GM19193 (cell line): Measurements from ENCODE around the gene TRIM25.

Experiments used
- POLR2A ChIP-seq: IDR thresholded peaks from 4 replicates; pipeline ENCODE4 v1.6.1; 2011; ENCODE audit not compliant: insufficient read depth, insufficient read length; ENCODE audit errors: extremely low read depth

TRIM25 gene

DNA sequence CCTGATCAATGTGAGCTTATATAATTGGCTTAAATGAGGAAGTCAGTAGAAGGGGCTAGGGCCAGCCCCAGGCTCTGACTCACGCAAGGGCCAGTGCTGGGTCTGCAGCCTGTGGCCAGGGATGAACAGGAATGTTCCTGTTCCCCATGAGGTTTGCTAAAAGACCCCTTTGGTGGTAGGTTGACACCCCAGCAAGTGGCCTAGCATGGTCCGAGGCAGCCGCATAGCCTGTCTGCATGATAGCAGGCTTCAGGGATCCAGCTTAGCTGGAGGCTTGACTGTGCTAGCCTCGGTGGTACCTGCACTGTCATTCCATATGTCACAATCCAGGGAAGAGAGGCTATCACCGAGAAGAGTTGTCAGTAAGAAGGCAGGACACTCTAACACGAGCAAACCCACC, 23.5 kb downstream of the TRIM25 start:
- peak; percentile 20 for TF ChIP-seq POLR2A

DNA sequence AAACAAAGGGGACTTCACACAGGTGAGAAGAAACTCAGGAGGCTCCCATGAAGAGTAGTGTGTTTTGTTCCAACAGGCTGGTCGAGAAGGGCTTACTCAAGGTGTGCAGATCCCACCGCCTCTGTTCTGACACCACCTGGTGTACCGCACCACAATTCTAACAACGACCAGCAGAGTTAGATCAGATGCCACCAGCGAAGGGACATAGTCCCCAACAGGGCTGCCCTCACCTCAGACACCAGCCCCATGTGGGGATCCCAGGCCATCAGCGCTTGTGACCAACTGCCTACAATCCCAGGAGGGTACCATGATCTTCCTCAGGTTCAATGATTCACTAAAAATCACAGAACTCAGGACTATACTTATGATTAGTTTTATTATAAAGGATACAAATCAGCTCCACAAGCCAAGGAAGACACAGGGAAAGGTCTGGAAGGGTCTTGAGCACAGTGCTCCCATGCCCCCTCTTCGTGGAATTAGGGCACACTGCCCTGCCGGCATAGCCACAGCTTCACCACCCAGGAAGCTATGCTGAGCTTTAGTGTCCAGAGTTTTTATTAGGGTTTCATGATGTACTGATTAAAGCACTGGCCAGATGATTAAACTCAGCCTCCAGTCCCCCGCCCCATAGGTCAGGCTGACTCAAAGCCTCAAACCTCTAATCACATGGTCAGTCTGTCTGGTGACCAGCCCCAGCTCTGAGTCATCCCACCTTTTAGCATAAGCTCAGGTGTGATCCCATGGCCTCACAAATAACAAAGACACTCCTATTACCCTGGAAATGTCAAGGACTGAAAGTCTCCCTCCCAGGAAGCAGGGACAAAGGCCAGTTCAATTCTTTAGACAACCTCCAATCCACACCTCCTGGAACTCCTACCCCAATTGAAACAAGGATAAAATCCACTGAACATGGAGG, 26.0 kb downstream of the TRIM25 start:
- TF ChIP-seq POLR2A, result peak; percentile 25

DNA sequence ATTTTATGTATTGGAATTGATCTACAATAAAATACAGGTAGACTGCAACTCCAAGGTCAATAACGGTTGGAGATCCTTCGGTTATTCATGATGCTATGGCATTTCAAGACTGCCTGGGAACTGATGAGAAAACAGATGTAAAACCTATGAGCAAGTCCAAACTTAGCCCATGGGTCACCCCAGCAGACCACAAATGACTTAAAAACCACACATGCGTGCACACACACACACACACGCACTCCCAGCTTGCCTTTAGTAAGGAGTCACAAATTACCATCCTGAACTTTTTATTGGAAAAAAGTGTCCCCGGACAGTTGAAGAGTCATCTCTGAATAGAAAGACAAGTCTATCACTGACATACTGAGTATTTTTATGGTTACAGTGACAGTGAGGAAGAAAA, 26.7 kb downstream of the TRIM25 start:
- no peak for TF ChIP-seq POLR2A

DNA sequence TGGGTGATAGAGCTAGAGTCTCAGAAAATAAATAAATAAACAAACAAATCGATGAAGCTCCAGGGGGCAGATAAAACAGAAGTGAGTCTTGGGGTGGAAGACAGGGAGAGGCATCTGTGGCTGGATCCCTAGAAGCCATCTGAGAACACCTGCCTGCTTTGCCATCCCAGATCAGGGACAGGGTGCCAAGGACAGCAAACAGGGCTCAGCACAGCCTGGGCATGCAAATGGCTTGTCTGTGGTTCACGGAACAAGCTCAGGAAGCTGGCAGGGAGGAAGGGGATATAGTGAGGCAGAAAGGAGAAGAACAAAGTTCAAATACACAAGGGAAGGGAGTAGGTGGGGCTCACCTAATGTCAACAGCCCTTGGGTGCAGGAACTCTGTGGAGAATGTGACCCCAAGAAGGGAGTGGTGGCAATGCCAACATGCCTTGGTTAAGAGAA, 27.5 kb downstream of the TRIM25 start:
- no peak for TF ChIP-seq POLR2A

DNA sequence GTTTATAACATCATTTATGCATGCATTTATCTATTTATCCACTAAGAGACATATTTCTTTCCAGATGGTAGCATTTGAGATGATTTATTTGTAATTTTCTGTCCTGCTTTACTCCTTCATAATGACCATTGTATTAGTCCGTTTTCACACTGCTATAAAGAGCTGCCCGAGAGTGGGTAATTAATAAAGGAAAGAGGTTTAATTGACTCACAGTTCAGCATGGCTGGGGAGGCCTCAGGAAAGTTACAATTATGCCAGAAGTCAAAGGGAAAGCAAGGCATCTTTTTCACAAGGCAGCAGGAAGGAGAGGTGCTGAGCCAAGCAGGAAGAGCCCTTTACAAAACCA, 28.6 kb downstream of the TRIM25 start:
- no peak for TF ChIP-seq POLR2A

DNA sequence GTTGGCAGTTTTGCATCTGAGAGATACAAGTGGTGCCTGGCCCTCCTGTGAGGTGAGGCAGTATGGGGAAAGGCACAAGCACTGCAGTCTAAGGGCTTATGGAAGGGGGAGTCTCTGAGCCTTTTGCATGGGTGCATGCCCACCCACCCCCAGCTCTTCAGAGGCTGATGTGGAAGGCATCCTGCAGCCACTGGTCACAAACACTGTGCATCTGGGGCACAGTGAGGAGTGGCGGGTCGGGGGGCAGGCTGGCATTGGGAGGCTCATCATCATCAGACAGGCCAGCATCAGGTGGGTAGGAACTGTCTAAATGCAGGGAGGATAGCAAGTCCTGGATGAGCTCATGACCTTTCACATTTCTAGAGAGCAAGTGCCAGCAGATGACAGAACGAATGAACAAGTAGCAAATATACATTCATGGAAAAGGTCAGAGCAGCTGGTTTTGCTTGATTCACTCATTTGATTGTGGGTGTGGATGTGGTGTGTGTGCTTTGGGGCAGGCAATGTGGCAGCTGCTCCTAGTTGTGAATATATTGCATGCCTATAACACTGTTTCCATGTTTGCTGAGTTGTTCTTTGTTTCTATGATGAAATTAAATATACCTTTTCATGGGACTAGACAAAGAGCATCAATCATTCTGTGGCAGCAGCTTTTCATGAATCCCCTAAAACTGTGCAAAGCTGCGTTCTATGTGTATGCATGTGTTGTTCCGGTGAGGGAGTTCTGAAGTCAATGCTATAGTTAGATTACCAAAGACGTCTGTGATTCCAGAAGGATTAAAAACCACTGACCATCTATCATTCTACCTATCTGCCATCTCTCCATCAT, 29.2 kb downstream of the TRIM25 start:
- TF ChIP-seq POLR2A, result no peak

DNA sequence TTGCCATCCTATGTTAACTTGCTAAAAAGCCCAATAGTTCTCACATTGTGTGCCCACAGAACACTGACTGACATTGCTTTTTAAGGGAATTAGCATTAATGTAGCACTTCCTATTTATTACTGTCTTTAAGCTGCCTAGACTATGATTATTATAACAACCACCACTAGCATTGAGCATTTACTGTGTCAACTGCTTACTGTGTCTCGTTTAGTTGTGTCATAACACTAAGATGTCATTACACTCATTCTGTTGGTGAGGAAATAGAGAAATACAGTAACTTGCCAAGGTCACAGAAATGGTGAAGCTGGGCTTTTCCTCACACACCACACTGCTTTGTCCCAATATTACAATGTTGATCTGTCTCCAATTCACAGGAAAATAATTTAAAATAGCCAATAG, 30.2 kb downstream of the TRIM25 start:
- no peak for TF ChIP-seq POLR2A

DNA sequence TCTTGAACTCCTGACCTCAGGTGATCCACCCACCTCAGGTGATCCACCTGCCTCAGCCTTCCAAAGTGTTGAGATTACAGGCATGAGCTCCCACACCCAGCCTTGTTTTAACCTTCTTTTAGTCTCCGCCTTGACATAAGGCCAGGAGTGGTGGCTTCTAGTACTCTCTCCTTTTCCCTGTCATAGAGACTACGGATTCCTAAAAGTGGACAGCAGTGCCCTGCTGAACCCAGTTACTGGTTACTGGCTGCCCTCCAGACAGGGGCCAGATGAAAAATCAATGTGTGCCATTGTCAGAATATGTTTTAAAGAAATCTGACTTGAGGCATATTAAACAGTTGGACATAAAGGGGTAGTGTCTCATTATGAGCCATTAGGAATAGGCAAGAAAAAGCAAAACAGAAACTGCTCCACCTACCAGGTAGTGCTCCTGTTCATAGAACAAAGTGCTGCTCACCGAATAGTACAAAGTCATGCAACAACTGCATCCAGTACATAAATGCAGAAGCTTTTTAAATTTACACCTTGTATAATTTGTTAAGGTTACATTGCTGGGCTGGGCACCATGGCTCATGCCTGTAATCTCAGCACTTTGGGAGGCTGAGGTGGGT, 32.1 kb downstream of the TRIM25 start:
- no peak for TF ChIP-seq POLR2A

DNA sequence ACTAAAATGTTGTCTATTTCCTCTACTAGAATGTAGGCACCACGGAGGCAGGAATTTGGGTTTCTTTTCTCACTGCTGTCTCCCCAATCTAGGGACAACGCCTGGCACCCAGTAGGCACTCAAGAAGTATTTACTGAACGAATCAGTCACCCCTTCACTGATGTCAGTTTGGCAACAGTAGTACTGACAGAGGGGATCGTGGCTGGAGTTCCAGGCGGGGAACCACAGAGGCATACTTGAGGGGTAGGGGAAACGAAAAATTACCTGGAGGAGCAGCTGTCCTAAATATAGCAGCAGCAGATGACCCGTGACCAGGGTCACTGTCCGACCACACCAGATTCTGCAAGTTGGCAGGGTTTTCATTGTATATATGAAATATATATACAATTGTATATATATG, 33.3 kb downstream of the TRIM25 start:
- no peak for TF ChIP-seq POLR2A

DNA sequence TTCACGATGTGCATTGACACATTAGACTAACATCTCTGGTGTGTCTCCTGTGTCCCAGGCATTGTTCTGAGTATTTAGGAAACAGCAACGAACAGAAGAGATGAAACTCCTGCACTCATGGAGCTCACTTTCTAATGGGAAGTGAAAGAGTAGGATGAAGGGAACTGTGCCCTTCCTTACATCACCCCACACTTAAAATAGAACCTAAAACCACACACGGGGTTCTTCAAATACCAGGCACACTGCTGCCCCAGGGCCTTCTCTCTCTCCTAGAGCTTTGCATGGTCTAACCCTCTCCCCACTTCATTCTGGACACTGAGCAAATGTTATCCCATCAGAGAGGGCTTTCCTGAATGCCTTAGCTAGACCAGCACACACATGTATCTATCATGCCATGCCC, 33.7 kb downstream of the TRIM25 start:
- no peak for TF ChIP-seq POLR2A

DNA sequence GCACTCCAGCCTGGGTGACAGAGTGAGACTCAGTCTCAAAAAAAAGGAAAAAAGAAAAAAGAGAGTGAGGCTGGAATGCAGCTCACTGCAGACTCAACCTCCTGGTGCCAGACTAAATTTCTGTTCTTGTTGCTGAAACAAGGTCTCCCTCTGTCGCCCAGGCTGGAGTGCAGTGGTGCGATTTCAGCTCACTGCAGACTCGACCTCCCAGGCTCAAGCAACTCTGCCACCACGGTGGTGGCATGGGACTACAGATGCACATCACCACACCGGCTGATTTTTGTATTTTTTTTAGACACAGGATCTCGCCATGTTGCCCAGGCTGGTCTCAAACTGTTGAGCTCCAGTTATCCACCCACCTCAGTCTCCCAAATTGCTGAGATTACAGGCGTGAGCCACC, 34.6 kb downstream of the TRIM25 start:
- TF ChIP-seq POLR2A, result no peak

DNA sequence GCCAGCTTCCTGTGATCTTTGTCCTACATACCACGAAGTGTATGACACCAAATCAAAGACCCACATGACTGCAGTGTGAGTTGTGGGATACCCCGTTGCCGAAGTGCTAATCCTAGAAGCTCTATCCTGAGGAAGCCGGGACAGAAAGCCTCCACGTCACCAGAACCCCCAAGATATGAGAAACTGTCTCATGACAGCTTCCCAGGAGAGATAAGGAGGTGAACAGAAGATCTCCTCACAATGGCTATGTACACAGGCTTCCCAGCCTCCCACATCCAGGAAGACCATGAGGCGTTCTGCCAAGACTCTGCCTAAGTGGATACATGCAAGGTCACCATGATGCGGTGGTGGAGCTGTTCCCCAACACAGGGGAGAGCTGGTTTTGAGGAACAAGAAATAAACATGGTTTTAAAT, 37.1 kb downstream of the TRIM25 start:
- no peak for TF ChIP-seq POLR2A

DNA sequence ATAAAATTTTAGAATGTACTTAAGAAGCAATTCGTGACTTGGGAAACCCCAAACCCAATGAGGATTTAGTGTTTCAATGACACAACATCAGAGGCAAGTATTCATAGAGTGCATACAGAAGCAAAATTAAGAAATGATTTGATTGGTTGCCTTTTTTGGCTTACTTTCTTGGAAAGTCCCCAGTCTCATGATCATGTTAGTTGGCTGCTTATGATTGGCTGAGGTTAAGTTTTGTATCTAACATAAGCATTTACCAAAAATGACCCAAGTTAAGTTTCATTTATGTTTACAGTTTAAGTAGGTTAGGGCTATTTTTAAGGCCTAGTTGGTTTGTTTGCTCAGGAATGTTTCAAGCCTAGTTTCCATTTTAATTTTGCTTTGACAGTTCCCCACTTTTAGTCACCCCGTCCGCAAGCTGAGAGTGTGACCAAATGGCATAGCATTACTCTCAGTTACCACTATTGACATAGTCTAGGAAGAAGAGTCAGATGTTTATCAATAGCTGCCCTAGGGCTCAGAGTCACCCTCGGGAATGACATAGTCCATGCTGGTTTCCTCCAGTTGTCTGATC, 43.7 kb downstream of the TRIM25 start:
- TF ChIP-seq POLR2A, result no peak

DNA sequence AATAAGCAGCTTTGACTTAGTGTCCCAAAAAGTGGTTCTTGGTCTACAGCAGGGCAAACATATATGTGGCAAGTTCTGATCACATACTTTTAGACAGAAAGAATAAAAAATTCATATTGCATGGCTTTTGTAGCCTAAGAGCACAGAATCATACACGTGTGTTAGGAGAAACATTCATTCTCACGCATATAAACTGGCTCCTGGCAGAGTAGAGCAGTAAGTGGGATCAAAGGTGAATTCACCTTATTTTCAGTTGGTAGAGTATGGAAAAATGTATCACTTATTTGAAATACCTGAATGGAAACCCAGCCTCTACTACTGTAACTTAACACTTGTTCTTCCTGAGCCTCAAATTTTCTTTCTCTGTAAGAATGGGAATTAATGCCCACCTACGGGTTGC, 45.1 kb downstream of the TRIM25 start:
- no peak for TF ChIP-seq POLR2A

DNA sequence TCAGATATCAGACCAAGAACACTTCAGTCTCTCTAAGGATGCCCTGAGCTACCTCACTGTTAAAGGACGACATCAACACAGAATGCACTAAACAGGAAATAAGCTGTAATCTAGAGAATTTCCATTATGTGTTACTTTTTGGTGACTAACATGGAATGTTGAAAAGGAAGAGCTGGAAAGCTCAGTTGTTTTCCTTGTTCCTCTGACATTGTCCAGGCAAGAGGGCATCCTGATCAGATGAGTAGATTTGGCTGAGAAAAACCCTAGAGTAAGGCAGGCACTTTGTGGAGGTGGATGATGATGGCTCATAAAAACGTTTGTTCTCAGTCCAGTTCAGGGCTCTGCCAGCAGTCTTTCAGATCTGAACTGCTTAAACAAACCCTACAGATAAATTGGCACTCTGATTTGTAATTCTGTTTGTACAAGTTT, 45.9 kb downstream of the TRIM25 start:
- TF ChIP-seq POLR2A, result no peak

DNA sequence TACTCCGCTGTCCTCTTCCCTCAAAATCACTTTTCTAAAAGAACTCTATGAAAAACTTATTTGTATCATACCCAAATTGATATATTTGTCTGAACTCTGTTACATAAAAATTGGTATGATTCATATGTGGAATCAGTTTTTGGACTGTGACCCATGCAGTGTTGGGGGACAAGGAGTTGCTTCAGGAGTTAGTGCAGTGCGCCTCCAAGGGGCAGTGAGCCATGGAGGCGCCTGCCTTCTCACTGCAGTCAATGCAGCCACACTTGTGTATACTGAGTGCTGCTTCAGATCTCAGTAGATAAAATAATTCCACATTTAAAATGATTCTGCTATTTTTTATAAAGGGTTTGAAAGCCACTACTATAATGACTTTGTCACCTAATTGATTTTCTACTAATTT, 47.4 kb downstream of the TRIM25 start:
- no peak for TF ChIP-seq POLR2A

DNA sequence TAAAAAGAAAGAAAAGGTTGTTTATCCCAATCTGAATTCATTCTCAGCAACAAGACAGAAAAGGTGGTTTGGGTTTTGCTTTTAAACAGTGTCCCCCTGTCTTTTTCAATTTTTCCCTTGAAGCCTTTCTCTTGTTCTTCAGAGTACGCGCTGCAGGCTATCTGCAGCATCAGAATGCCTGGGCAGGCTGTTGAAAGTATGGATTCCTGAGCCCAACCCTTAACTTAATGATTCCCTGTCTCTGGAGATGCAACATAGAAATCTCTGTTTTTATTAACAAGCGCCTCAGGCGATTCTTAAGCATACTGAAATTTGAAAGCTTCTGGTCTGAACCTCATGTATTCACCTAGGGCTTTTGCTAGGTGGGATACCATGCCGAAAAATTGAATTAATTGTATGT, 47.8 kb downstream of the TRIM25 start:
- TF ChIP-seq POLR2A, result no peak
